ENCODE measurements around the gene CPOX. TPM values are rescaled to one million over a fixed set of nuclear protein-coding genes. Genes with fewer than 3 reads are reported as not detected.

CPOX gene
- total RNA-seq, 6 experiments from 2014 or later, result 18.0 to 27.6 (median 19.6) TPM

- DNase-seq, result no peak
- TF ChIP-seq CTCF (IDR thresholded peaks at IDR 0.05), result no peak
- H3K9me3 Mint-ChIP-seq, result no peaks in the 10 kb centered on the region
- H3K36me3 Mint-ChIP-seq (ENCODE audit: low read depth), result no peaks in the 10 kb centered on the region
- H3K4me1 Mint-ChIP-seq (ENCODE audit: low read depth), result no peaks in the 10 kb centered on the region
- no peak overlapping the region for H3K4me3 Mint-ChIP-seq
- H3K27me3 Mint-ChIP-seq (ENCODE audit: insufficient read depth), result peaks cover 11% of the 10 kb centered on the region; the same call in 1 of the 2 replicates
- no peak overlapping the region for H3K27ac Mint-ChIP-seq
These were observed 30.3 kb upstream of the CPOX start for GRCh38 chr3:98623572-98624280.

- no peaks in the 10 kb centered on the region for H3K4me1 Mint-ChIP-seq (ENCODE audit: low read depth)
- no peaks in the 10 kb centered on the region for H3K36me3 Mint-ChIP-seq (ENCODE audit: low read depth)
- DNase-seq, result no peak
- no peak for TF ChIP-seq CTCF (IDR thresholded peaks at IDR 0.05)
- no peaks in the 10 kb centered on the region for H3K9me3 Mint-ChIP-seq
- H3K27me3 Mint-ChIP-seq (ENCODE audit: insufficient read depth), result peaks cover 3% of the 10 kb centered on the region
- no peak overlapping the region for H3K27ac Mint-ChIP-seq
- no peak overlapping the region for H3K4me3 Mint-ChIP-seq
These were observed 24.4 kb upstream of the CPOX start for GRCh38 chr3:98617841-98618240.

- Mint-ChIP-seq H3K27ac (no peak overlapping the region), H3K4me1 (ENCODE audit: low read depth) (no peaks in the 10 kb centered on the region), H3K27me3 (ENCODE audit: insufficient read depth) (peaks cover 9% of the 10 kb centered on the region), H3K4me3 (no peak overlapping the region), H3K9me3 (0 out of 2 replicates have a peak, but pooled peaks cover 4% of the 10 kb centered on the region), H3K36me3 (ENCODE audit: low read depth) (no peaks in the 10 kb centered on the region)
- no peak for TF ChIP-seq CTCF (IDR thresholded peaks at IDR 0.05)
- no peak for DNase-seq
These were observed 20.2 kb upstream of the CPOX start for GRCh38 chr3:98613616-98614015.

GRCh38 chr3:98612996-98613517, 19.6 kb upstream of the CPOX start:
- Mint-ChIP-seq H3K27me3 (ENCODE audit: insufficient read depth) (peaks cover 9% of the 10 kb centered on the region), H3K27ac (no peak overlapping the region), H3K36me3 (ENCODE audit: low read depth) (no peaks in the 10 kb centered on the region), H3K4me3 (no peak overlapping the region), H3K9me3 (0 out of 2 replicates have a peak, but pooled peaks cover 4% of the 10 kb centered on the region), H3K4me1 (ENCODE audit: low read depth) (no peaks in the 10 kb centered on the region)
- no peak for TF ChIP-seq CTCF (IDR thresholded peaks at IDR 0.05)
- DNase-seq, result no peak

GRCh38 chr3:98612587-98612986, 19.2 kb upstream of the CPOX start:
- Mint-ChIP-seq H3K27ac (no peak overlapping the region), H3K27me3 (ENCODE audit: insufficient read depth) (peaks cover 9% of the 10 kb centered on the region), H3K9me3 (0 out of 2 replicates have a peak, but pooled peaks cover 4% of the 10 kb centered on the region), H3K36me3 (ENCODE audit: low read depth) (no peaks in the 10 kb centered on the region), H3K4me1 (ENCODE audit: low read depth) (no peaks in the 10 kb centered on the region), H3K4me3 (no peak overlapping the region)
- DNase-seq, result no peak
- TF ChIP-seq CTCF (IDR thresholded peaks at IDR 0.05), result peak; percentile 37

All from HFFc6 (cell line).